PC-3 (cell line): ENCODE results near the gene TRDN.

Experiments used
- CTCF ChIP-seq: fragments of 300-600 bp; sonication (generic); conservative IDR thresholded peaks from 2 replicates; pipeline ENCODE4 v1.5.1; 2017; ENCODE audit warnings: antibody characterized with exemption, low read depth, mild to moderate bottlenecking, low read length
- EZH2 ChIP-seq: fragments of 300-600 bp; sonication (generic); IDR thresholded peaks from one replicate; pipeline ENCODE4 v1.6.1; 2017; ENCODE audit warnings: antibody characterized with exemption, mild to moderate bottlenecking, low read length; ENCODE audit not compliant: unreplicated experiment
- EZH2phosphoT487 ChIP-seq: fragments of 300-600 bp; sonication (generic); IDR thresholded peaks from 2 replicates; pipeline ENCODE4 v1.6.1; 2018; ENCODE audit warnings: mild to moderate bottlenecking, antibody characterized with exemption, low read length, borderline replicate concordance

- TF ChIP-seq CTCF, result no peak
- TF ChIP-seq EZH2phosphoT487, result no peak
- no peak for TF ChIP-seq EZH2
Observed at GRCh38 chr6:123211777-123212545, 424.8 kb downstream of the TRDN start.
